ENCODE data around the gene SERPINB6. TPM values are rescaled to one million over a fixed set of nuclear protein-coding genes. Genes with fewer than 3 reads are reported as not detected.

Gene SERPINB6
- total and polyA plus RNA-seq, 9 of the 15 experiments (the other 6 are each of a cell fraction or from before 2014, with no cell fraction given): 86.6 to 211 (median 143) TPM

GRCh38 chr6:2979819-2980464 is 8.6 kb upstream of the SERPINB6 start (continued):
- TF ChIP-seq, protein P1, sequence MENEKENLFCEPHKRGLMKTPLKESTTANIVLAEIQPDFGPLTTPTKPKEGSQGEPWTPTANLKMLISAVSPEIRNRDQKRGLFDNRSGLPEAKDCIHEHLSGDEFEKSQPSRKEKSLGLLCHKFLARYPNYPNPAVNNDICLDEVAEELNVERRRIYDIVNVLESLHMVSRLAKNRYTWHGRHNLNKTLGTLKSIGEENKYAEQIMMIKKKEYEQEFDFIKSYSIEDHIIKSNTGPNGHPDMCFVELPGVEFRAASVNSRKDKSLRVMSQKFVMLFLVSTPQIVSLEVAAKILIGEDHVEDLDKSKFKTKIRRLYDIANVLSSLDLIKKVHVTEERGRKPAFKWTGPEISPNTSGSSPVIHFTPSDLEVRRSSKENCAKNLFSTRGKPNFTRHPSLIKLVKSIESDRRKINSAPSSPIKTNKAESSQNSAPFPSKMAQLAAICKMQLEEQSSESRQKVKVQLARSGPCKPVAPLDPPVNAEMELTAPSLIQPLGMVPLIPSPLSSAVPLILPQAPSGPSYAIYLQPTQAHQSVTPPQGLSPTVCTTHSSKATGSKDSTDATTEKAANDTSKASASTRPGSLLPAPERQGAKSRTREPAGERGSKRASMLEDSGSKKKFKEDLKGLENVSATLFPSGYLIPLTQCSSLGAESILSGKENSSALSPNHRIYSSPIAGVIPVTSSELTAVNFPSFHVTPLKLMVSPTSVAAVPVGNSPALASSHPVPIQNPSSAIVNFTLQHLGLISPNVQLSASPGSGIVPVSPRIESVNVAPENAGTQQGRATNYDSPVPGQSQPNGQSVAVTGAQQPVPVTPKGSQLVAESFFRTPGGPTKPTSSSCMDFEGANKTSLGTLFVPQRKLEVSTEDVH (IDR thresholded peaks at IDR 0.05; ENCODE audit: low read depth, partially characterized antibody): no peak
- TF ChIP-seq, protein P2, sequence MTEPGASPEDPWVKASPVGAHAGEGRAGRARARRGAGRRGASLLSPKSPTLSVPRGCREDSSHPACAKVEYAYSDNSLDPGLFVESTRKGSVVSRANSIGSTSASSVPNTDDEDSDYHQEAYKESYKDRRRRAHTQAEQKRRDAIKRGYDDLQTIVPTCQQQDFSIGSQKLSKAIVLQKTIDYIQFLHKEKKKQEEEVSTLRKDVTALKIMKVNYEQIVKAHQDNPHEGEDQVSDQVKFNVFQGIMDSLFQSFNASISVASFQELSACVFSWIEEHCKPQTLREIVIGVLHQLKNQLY (CRISPR knock-in tag; conservative IDR thresholded peaks at IDR 0.05): 0 out of 4 replicates have a peak, but pooled peaks of 1 of the 2 experiments have one; percentile 51
- TF ChIP-seq, protein P3, sequence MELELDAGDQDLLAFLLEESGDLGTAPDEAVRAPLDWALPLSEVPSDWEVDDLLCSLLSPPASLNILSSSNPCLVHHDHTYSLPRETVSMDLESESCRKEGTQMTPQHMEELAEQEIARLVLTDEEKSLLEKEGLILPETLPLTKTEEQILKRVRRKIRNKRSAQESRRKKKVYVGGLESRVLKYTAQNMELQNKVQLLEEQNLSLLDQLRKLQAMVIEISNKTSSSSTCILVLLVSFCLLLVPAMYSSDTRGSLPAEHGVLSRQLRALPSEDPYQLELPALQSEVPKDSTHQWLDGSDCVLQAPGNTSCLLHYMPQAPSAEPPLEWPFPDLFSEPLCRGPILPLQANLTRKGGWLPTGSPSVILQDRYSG (tag; conservative IDR thresholded peaks at IDR 0.05; ENCODE audit: low read depth): peak; percentile 98
- TF ChIP-seq NCOR1 (IDR thresholded peaks at IDR 0.05) (peak; percentile 26; the same call in 1 of the 2 replicates), FOXK2 (conservative IDR thresholded peaks at IDR 0.05 in 1 of 2, IDR thresholded peaks at IDR 0.05 in 1 of 2; ENCODE audit: low read depth in 2 of 2) (peak in 1 of 2 experiments; percentile 64; a peak in 2 of 4 replicates), ZNF561 (CRISPR knock-in tag; conservative IDR thresholded peaks at IDR 0.05) (peak; percentile 71), ZNF41 (CRISPR knock-in tag; conservative IDR thresholded peaks at IDR 0.05) (peak; percentile 89), BRD4 (IDR thresholded peaks at IDR 0.05) (no peak), E2F6 (IDR thresholded peaks at IDR 0.05; ENCODE audit: borderline replicate concordance in 1 of 2, extremely low read depth in 1 of 2, insufficient read depth in 1 of 2, insufficient read length in 1 of 2, low read depth in 1 of 2, low read length in 1 of 2, poor library complexity in 1 of 2, severe bottlenecking in 1 of 2) (no peak), NR2C2 (CRISPR knock-in tag; IDR thresholded peaks at IDR 0.05) (no peak), NR2C2 (tag; IDR thresholded peaks at IDR 0.05) (peak; percentile 90), HMGXB4 (CRISPR knock-in tag; IDR thresholded peaks at IDR 0.05) (no peak), ATF6 (CRISPR knock-in tag; IDR thresholded peaks at IDR 0.05) (0 out of 2 replicates have a peak, but pooled peaks have one; percentile 62)
- TF ChIP-seq, protein P4, sequence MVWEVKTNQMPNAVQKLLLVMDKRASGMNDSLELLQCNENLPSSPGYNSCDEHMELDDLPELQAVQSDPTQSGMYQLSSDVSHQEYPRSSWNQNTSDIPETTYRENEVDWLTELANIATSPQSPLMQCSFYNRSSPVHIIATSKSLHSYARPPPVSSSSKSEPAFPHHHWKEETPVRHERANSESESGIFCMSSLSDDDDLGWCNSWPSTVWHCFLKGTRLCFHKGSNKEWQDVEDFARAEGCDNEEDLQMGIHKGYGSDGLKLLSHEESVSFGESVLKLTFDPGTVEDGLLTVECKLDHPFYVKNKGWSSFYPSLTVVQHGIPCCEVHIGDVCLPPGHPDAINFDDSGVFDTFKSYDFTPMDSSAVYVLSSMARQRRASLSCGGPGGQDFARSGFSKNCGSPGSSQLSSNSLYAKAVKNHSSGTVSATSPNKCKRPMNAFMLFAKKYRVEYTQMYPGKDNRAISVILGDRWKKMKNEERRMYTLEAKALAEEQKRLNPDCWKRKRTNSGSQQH (CRISPR knock-in tag; IDR thresholded peaks at IDR 0.05): 0 out of 2 replicates have a peak, but pooled peaks have one; percentile 71

Measured in K562 (cell line).